Esophagus mucosa (tissue), 1 donor: ENCODE data around the gene CDH16. TPM values are rescaled to one million over a fixed set of nuclear protein-coding genes. Genes with fewer than 3 reads are reported as not detected.
A peak's percentile ranks its signal among the peaks of the same experiment; 100 is the strongest.
"Not testable (repeated sequence)": the region's sequence is repeated elsewhere in the genome, so short reads cannot be mapped to it uniquely, and the experiment has no call there.

ENCODE experiments used
- ATAC-seq: fragments of 200-7000 bp; cut with Tn5 transposase; one replicate; pipeline ENCODE4 v1.9.1; 2020
- total RNA-seq: library from RNA; stranded (reverse); gene quantifications from one replicate; pipeline ENCODE4 v1.2.4, GENCODE V29; 2023
- donor health status: DM: yes; HTN: yes; CAD: no.

CDH16 gene
- total RNA-seq, 1 donor from 2014 or later = 5.0 TPM

DNA sequence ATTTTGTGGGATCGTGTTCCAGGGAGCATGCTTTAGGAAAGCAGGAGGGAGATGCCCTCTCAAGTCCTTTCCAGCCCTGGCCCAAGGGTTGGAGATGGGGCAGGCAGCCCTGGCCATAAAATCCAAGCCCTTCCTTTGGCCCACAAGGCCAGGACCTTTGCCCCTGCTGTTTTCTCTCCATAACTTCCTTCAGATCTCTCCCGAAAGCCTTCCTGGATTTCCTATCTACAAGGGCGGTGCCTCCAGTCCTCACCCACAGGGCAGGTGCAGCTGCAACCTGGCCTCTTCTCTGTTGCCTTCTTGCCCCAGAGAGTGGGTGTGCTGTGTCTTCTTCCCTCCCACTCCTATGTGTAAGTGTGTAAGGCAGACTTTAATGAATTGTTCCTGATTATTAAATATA, 46.8 kb downstream of the CDH16 start:
- ATAC-seq = no peak

DNA sequence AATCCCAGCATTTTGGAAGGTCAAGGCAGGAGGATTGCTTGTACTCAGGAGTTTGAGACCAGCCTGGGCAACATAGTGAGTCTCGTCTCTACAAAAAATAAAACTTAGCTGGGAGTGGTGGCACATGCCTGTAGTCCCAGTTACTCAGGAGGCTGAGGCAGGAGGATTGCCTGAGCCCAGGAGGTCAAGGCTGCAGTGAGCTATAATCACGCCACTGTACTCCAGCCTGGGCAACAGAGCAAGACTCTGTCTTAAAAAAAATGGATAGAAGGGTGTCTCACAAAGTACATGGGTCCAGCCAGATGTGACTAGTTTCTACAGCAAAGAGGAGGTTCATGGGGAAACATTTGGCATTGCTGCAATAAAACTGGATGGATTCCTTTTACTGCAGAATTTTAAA, 47.3 kb downstream of the CDH16 start:
- not testable (repeated sequence) for ATAC-seq

- ATAC-seq = no peak
Measured at GRCh38 chr16:66869424-66869823, 49.3 kb downstream of the CDH16 start.

- no peak for ATAC-seq
Measured at GRCh38 chr16:66863707-66864106, 55.0 kb downstream of the CDH16 start.

DNA sequence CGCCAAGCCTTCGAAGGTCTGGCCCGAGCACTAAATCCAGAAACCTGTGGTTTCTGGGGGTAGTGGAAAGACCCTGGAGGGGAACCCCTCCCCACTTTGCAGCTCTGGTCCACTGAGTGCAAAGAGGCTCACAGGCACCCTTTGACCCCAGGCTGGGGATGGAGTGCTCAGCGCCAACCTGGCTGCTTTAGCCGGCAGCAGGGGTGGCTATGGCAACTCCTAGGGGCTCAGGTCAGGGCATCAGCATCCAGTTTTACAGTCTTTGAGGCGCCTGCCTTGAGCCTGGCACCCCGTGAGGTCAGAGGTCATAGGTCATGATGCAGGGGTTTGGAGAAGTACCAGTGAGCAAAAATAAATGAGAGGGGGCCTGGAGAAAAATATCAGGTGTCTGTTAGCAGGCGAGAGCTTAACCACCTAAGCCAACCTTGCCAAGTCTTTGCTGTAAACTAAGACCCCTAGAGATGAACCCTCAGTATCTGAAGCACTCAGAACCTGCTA, 56.6 kb downstream of the CDH16 start:
- ATAC-seq = no peak

DNA sequence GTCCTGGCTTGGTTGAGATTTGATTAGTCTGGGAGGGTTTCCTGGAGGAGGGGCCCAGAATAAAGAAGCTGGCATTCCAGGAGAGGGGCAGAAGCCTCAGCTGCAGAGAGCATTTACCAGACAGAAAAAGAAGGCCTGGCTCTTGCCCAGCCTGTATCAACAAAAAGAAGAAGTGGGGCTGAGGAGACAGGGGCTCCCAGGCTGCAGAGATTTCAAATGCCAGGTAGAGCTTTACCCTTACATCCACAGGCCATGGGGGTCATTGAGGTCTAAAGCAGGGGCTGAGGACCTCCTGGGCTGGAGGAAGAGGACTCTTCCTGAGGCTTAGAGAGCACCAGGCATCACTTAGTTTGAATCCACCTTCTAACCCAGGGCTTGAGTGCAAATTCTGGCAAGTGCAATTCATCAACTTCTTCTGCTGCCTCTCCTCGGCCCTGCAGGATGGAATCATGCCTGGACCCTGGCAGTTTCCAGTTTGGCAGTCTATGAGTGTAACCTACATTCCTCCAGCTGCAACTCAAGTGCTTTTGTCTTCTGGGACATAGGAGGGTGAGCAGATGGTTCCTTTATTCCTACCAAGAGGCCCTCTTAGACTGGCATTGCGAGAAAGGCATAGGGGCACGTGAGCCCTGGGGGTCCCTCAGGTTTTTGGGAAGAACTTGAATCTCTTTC, 59.2 kb downstream of the CDH16 start:
- no peak for ATAC-seq

- ATAC-seq = peak; percentile 50
Measured at GRCh38 chr16:66858740-66859396, 59.8 kb downstream of the CDH16 start.

Other genes starting within 250 kb of the CDH16 start
- 13.1 TPM for gene CMTM4, start 222.1 kb downstream of the CDH16 start, total RNA-seq
- gene DYNC1LI2, start 167.3 kb downstream of the CDH16 start, total RNA-seq = 69.4 TPM
- 0.08 TPM for gene TERB1, start 117.3 kb downstream of the CDH16 start, total RNA-seq
- 41.2 TPM for gene NAE1, start 87.9 kb downstream of the CDH16 start, total RNA-seq
- not detected for gene CA7, start 74.5 kb downstream of the CDH16 start, total RNA-seq
- gene PDP2, start 38.4 kb downstream of the CDH16 start, total RNA-seq = 9.6 TPM
- 59.1 TPM for gene RRAD, start 6.7 kb upstream of the CDH16 start, total RNA-seq
- gene CIAO2B, start 15.5 kb upstream of the CDH16 start, total RNA-seq = 125 TPM
- 151 TPM for gene CES2, start 16.6 kb upstream of the CDH16 start, total RNA-seq
- 1.1 TPM for gene CES3, start 42.4 kb upstream of the CDH16 start, total RNA-seq
- 6.0 TPM for gene CES4A, start 69.7 kb upstream of the CDH16 start, total RNA-seq
- gene CBFB, start 110.3 kb upstream of the CDH16 start, total RNA-seq = 40.4 TPM
- 12.1 TPM for gene PHAF1, start 191.1 kb upstream of the CDH16 start, total RNA-seq
- 3.7 TPM for gene B3GNT9, start 232.1 kb upstream of the CDH16 start, total RNA-seq
- 18.0 TPM for gene TRADD, start 241.0 kb upstream of the CDH16 start, total RNA-seq
- gene FBXL8, start 241.1 kb upstream of the CDH16 start, total RNA-seq = 5.5 TPM
- 10.9 TPM for gene HSF4, start 245.9 kb upstream of the CDH16 start, total RNA-seq